B cell (primary cell): ENCODE measurements around the gene SPIB.

Experiments used
- EZH2 ChIP-seq: IDR thresholded peaks from 2 replicates; pipeline ENCODE4 v1.6.1; 2012; ENCODE audit warnings: borderline replicate concordance, low read depth, mild to moderate bottlenecking, moderate library complexity, low read length; ENCODE audit not compliant: insufficient read depth, poor library complexity, severe bottlenecking
- TF ChIP-seq, protein P1 (sequence below): fragments of 200-600 bp; IDR thresholded peaks from one replicate; pipeline ENCODE4 v1.8.0; 2022; ENCODE audit warnings: antibody characterized with exemption, mild to moderate bottlenecking

DNA sequence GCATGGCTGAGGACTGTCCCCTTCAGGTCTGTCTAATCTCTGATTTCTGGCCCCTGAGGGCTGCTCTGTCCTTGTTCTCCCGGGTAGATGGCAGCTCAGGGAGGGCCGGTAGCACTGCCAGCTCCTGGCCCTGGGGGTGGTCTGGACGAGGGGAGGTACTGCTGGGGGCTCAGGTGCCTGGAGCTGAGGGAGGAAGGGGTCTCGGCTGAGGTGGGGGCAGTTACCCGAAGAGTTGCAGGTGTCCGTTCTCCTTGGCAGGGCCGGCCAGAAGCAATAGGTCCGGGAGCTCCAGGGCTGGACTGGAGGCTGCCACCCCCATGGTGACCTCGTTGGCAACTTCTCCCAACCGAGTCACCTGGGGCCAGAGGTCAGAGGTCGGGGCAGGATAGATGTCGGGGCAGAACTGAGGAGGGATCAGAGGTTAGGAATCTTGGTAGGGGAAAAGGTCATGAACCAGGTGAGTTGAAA lies 56.4 kb downstream of the SPIB start:
- TF ChIP-seq, protein P1, sequence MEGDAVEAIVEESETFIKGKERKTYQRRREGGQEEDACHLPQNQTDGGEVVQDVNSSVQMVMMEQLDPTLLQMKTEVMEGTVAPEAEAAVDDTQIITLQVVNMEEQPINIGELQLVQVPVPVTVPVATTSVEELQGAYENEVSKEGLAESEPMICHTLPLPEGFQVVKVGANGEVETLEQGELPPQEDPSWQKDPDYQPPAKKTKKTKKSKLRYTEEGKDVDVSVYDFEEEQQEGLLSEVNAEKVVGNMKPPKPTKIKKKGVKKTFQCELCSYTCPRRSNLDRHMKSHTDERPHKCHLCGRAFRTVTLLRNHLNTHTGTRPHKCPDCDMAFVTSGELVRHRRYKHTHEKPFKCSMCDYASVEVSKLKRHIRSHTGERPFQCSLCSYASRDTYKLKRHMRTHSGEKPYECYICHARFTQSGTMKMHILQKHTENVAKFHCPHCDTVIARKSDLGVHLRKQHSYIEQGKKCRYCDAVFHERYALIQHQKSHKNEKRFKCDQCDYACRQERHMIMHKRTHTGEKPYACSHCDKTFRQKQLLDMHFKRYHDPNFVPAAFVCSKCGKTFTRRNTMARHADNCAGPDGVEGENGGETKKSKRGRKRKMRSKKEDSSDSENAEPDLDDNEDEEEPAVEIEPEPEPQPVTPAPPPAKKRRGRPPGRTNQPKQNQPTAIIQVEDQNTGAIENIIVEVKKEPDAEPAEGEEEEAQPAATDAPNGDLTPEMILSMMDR, result no peak
- no peak for TF ChIP-seq EZH2
